HEK293T (cell line): ENCODE measurements around the gene FOSB.

Experiments
- ELF4 ChIP-seq: fragments of 450-650 bp; IDR thresholded peaks from 2 replicates; pipeline ENCODE4 v1.6.1; 2017; ENCODE audit warnings: antibody characterized with exemption
- FOXM1 ChIP-seq: fragments of 450-650 bp; IDR thresholded peaks from 2 replicates; pipeline ENCODE4 v1.6.1; 2017; ENCODE audit warnings: mild to moderate bottlenecking, borderline replicate concordance
- L3MBTL2 ChIP-seq: fragments of 450-650 bp; conservative IDR thresholded peaks from 2 replicates; pipeline ENCODE4 v1.6.1; 2016; ENCODE audit warnings: mild to moderate bottlenecking
- SP1 ChIP-seq: fragments of 450-650 bp; IDR thresholded peaks from 2 replicates; pipeline ENCODE4 v1.6.1; 2017
- SUZ12 ChIP-seq: fragments of 450-650 bp; IDR thresholded peaks from 2 replicates; pipeline ENCODE4 v1.6.1; 2016; ENCODE audit warnings: mild to moderate bottlenecking
- TARDBP ChIP-seq: fragments of 450-650 bp; IDR thresholded peaks from 2 replicates; pipeline ENCODE4 v1.6.1; 2016
- ZNF384 ChIP-seq: fragments of 450-650 bp; IDR thresholded peaks from 2 replicates; pipeline ENCODE4 v1.6.1; 2016

- TF ChIP-seq SUZ12 = no peak
- no peak for TF ChIP-seq FOXM1
- no peak for TF ChIP-seq ZNF384
- no peak for TF ChIP-seq SP1
- no peak for TF ChIP-seq TARDBP
- peak; percentile 86 for TF ChIP-seq ELF4
- TF ChIP-seq L3MBTL2 = peak; percentile 78
Measured at GRCh38 chr19:45423589-45424190, 44.1 kb upstream of the FOSB start, which contains the start of gene ERCC1.
